ENCODE measurements around the gene TSPAN9. TPM values are rescaled to one million over a fixed set of nuclear protein-coding genes. Genes with fewer than 3 reads are reported as not detected.

Gene TSPAN9
- total RNA-seq, 4 donors from 2014 or later, result 13.7 to 35.4 (median 26.7) TPM

DNA sequence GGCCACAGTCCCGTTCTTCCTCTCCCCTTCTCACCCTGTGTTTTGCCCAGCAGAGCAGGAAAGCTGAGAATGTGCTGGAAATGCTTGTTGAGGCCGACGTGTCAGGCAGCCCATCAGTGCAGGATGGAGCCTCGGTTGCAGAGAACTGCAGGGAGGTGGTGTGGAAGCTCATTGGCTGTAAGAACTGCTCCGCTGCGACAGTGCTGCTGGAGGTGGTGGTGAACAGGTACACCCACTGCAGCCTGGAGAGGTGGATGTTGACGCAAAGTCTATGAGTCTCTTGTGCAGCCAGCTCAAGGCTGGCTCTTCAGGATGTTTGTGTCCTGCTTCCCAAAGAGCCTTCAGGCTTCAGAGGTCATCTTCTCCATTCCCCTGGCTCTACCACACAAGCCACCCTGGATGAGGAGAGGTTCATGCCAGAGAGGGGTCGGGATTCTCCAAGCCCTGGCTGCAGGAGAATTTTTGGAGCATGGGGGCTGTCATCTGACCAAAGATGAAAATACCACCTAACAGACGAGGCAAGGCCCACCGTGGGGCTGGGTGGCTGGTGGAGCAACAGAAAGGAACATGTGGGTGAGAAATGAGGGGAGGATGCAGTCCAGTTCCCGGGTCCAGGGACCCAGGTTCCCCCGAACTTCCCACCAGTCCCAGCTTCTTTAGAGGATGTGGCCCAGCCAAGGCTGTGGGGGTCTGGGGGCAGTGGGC, 239.7 kb downstream of the TSPAN9 start:
- TF ChIP-seq POLR2AphosphoS5 (IDR thresholded peaks at IDR 0.05) (no peak), POLR2A (IDR thresholded peaks at IDR 0.05; ENCODE audit: low read depth) (no peak), EP300 (IDR thresholded peaks at IDR 0.05) (no peak)
- TF ChIP-seq, protein P1, sequence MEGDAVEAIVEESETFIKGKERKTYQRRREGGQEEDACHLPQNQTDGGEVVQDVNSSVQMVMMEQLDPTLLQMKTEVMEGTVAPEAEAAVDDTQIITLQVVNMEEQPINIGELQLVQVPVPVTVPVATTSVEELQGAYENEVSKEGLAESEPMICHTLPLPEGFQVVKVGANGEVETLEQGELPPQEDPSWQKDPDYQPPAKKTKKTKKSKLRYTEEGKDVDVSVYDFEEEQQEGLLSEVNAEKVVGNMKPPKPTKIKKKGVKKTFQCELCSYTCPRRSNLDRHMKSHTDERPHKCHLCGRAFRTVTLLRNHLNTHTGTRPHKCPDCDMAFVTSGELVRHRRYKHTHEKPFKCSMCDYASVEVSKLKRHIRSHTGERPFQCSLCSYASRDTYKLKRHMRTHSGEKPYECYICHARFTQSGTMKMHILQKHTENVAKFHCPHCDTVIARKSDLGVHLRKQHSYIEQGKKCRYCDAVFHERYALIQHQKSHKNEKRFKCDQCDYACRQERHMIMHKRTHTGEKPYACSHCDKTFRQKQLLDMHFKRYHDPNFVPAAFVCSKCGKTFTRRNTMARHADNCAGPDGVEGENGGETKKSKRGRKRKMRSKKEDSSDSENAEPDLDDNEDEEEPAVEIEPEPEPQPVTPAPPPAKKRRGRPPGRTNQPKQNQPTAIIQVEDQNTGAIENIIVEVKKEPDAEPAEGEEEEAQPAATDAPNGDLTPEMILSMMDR (IDR thresholded peaks at IDR 0.05), result no peak
- no peak for DNase-seq (ENCODE audit: extremely low spot score)
- no peaks in the 10 kb centered on the region for H3K27me3 ChIP-seq
- 86% methylated on average over 11 of the region's 12 CpGs for WGBS
- no peaks in the 10 kb centered on the region for H3K36me3 ChIP-seq
- H3K9me3 ChIP-seq, result no peaks in the 10 kb centered on the region
- no peak overlapping the region for H3K4me3 ChIP-seq
- no peak overlapping the region for H3K27ac ChIP-seq (replicated peaks in 1 of 4)
- intact Hi-C loops (cut with DNase I), result no loop called here
- peaks cover 14 to 34% (median 28%) of the 10 kb centered on the region in 4 donors for H3K4me1 ChIP-seq

GRCh38 chr12:3317481-3317815, 240.3 kb downstream of the TSPAN9 start:
- Histone ChIP-seq H3K27ac (replicated peaks in 1 of 4) (no peak overlapping the region), H3K9me3 (no peaks in the 10 kb centered on the region), H3K36me3 (no peaks in the 10 kb centered on the region), H3K4me3 (no peak overlapping the region), H3K27me3 (no peaks in the 10 kb centered on the region), H3K4me1 (peaks cover 14 to 31% (median 28%) of the 10 kb centered on the region in 4 donors)
- intact Hi-C loops (cut with DNase I), result no loop called here
- TF ChIP-seq, protein P1 (IDR thresholded peaks at IDR 0.05), result no peak
- TF ChIP-seq POLR2A (IDR thresholded peaks at IDR 0.05; ENCODE audit: low read depth) (no peak), POLR2AphosphoS5 (IDR thresholded peaks at IDR 0.05) (no peak)
- no peak for DNase-seq (ENCODE audit: extremely low spot score)
- 87% methylated on average over 4 of the region's 4 CpGs for WGBS

DNA sequence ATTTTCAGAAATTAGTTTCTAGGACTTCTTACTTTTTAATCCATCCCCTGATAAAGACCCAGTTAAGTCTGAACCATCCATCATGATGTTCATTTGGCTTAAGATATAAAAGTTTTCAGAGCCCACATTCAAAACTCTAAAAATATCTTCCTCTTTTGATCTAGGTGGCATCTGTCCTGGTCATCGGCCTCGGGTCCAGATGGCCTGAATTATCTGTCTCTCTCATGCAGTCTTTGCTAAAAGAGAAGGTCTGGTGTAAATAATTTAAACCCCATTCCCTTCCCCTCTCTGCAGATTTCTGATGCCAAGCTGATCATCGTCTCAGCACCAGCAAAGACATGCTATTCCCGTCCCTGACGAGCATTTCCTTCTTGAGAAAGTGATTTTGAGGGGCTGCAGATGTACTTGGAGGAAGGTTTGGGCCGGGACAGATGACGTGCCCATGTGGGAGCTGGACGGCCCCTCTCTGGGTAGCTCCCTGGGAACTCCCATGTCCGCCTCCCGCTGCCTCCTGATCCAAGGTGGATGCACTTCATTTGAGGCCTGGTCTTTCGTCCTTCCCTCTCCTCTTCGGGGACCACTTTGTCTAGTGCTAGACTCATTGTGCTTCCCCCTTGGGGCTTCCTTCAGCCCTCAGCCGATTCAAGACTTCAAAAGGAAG, 240.8 kb downstream of the TSPAN9 start:
- H3K36me3 ChIP-seq, result no peaks in the 10 kb centered on the region
- TF ChIP-seq EP300 (IDR thresholded peaks at IDR 0.05) (no peak), POLR2A (IDR thresholded peaks at IDR 0.05; ENCODE audit: low read depth) (no peak), POLR2AphosphoS5 (IDR thresholded peaks at IDR 0.05) (no peak)
- TF ChIP-seq, protein P1 (IDR thresholded peaks at IDR 0.05), result no peak
- 80% methylated on average over 13 of the region's 13 CpGs for WGBS
- intact Hi-C loops (cut with DNase I), result no loop called here
- peaks cover 14 to 28% (median 26%) of the 10 kb centered on the region in 4 donors for H3K4me1 ChIP-seq
- H3K4me3 ChIP-seq, result no peak overlapping the region
- H3K27ac ChIP-seq (replicated peaks in 1 of 4), result no peak overlapping the region
- no peak for DNase-seq (ENCODE audit: extremely low spot score)
- no peaks in the 10 kb centered on the region for H3K27me3 ChIP-seq
- no peaks in the 10 kb centered on the region for H3K9me3 ChIP-seq

GRCh38 chr12:3319723-3320492, 242.7 kb downstream of the TSPAN9 start:
- Histone ChIP-seq H3K9me3 (no peaks in the 10 kb centered on the region), H3K4me1 (peaks cover 8 to 10% (median 9%) of the 10 kb centered on the region in 4 donors), H3K27ac (replicated peaks in 1 of 4) (no peak overlapping the region), H3K36me3 (no peaks in the 10 kb centered on the region), H3K4me3 (no peak overlapping the region), H3K27me3 (peaks cover 0 to 7% (median 0%) of the 10 kb centered on the region in 4 donors)
- no peak for DNase-seq (ENCODE audit: extremely low spot score)
- 85% methylated on average over 13 of the region's 17 CpGs for WGBS
- intact Hi-C loops (cut with DNase I), result no loop called here
- TF ChIP-seq POLR2AphosphoS5 (IDR thresholded peaks at IDR 0.05) (no peak), POLR2A (IDR thresholded peaks at IDR 0.05; ENCODE audit: low read depth) (no peak), EP300 (IDR thresholded peaks at IDR 0.05) (no peak)
- TF ChIP-seq, protein P1 (IDR thresholded peaks at IDR 0.05), result no peak
